PC-9 (cell line): ENCODE results near the gene TTC39A.

Source experiments
- CTCF ChIP-seq: fragments of 200-600 bp; sonication (generic); conservative IDR thresholded peaks from 2 replicates; pipeline ENCODE4 v1.6.1; 2017; ENCODE audit warnings: mixed run types, antibody characterized with exemption, mild to moderate bottlenecking, moderate library complexity
- EZH2 ChIP-seq: fragments of 200-600 bp; sonication (generic); IDR thresholded peaks from 2 replicates; pipeline ENCODE4 v1.8.0; 2017; ENCODE audit warnings: antibody characterized with exemption, low read depth

- TF ChIP-seq CTCF (no peak), EZH2 (no peak)
Measured at GRCh38 chr1:51347398-51348146, 17.2 kb upstream of the TTC39A start.
